ENCODE results near the gene RALGAPA1.

DNA sequence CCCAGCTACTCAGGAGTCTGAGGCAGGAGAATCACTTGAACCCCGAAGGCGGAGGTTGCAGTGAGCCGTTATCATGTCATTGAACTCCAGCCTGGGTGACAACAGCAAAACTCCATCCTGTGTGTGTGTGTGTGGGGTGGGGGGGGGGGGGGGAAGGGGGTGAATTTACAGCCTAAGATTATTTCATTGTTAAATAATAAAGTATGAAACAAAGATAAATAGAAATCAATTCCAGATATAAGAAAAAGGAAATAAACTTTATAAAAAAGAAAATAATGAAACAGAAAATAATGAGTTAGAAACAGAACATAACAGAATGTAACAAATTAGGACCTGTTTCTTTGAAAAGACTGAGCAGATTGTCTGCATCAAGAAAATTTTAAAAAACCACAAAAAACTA lies 191.6 kb downstream of the RALGAPA1 start:
- TF ChIP-seq, protein P1, sequence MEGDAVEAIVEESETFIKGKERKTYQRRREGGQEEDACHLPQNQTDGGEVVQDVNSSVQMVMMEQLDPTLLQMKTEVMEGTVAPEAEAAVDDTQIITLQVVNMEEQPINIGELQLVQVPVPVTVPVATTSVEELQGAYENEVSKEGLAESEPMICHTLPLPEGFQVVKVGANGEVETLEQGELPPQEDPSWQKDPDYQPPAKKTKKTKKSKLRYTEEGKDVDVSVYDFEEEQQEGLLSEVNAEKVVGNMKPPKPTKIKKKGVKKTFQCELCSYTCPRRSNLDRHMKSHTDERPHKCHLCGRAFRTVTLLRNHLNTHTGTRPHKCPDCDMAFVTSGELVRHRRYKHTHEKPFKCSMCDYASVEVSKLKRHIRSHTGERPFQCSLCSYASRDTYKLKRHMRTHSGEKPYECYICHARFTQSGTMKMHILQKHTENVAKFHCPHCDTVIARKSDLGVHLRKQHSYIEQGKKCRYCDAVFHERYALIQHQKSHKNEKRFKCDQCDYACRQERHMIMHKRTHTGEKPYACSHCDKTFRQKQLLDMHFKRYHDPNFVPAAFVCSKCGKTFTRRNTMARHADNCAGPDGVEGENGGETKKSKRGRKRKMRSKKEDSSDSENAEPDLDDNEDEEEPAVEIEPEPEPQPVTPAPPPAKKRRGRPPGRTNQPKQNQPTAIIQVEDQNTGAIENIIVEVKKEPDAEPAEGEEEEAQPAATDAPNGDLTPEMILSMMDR (IDR thresholded peaks at IDR 0.05): no peak
- TF ChIP-seq POLR2A (IDR thresholded peaks at IDR 0.05): no peak
